H1 (cell line): ENCODE measurements around the gene IMPG2. TPM values are rescaled to one million over a fixed set of nuclear protein-coding genes. Genes with fewer than 3 reads are reported as not detected.

Experiments
- CTCF ChIA-PET: fragments of 300-600 bp; sonication (Branson Sonifier 250); formaldehyde crosslinking; loops from one replicate; lab custom pipeline; 2021; ENCODE audit not compliant: partially characterized antibody; lab: Charles Lee
- POLR2A ChIA-PET: fragments of 300-600 bp; sonication (Branson Sonifier 250); formaldehyde crosslinking; loops from one replicate; lab custom pipeline; 2021; ENCODE audit warnings: inconsistent platforms; ENCODE audit not compliant: partially characterized antibody; lab: Charles Lee
- DNase-seq, 2 experiments: peaks; one replicate each; pipeline versions ENCODE4 v3.0.0 to v3.0.0-alpha.2; 2010 to 2022; ENCODE audit warnings: low spot score in 2 of 2, low read depth in 1 of 2, mixed read lengths in 1 of 2
- FAIRE-seq: peaks from 2 replicates; lab custom pipeline; 2011; peaks lifted over from hg19 to GRCh38; lab: Jason Lieb, UNC
- H2AFZ ChIP-seq: 2 replicates; pipeline ENCODE4 v1.8.1; 2012; ENCODE audit warnings: low read length, inconsistent platforms
- H2AK5ac ChIP-seq: 2 replicates; pipeline ENCODE4 v1.6.1; 2013; ENCODE audit warnings: low read depth, low read length
- H2BK120ac ChIP-seq: replicated peaks from 2 replicates; pipeline ENCODE3; 2013; ENCODE audit warnings: low read depth, low read length, inconsistent platforms
- H2BK12ac ChIP-seq: 2 replicates; pipeline ENCODE4 v1.6.1; 2013; ENCODE audit warnings: low read depth, low read length
- H2BK15ac ChIP-seq: 2 replicates; pipeline ENCODE4 v1.6.1; 2013; ENCODE audit warnings: low read length
- H2BK20ac ChIP-seq: 2 replicates; pipeline ENCODE4 v1.6.1; 2013; ENCODE audit warnings: low read length
- H2BK5ac ChIP-seq: 2 replicates; pipeline ENCODE4 v1.6.1; 2013; ENCODE audit warnings: low read depth, low read length
- H3K14ac ChIP-seq: 2 replicates; pipeline ENCODE4 v1.6.1; 2013; ENCODE audit warnings: inconsistent platforms; ENCODE audit not compliant: insufficient read length
- H3K18ac ChIP-seq: 2 replicates; pipeline ENCODE4 v1.6.1; 2013; ENCODE audit warnings: low read length; ENCODE audit errors: extremely low read depth
- H3K23ac ChIP-seq: 2 replicates; pipeline ENCODE4 v1.6.1; 2013; ENCODE audit warnings: inconsistent platforms; ENCODE audit not compliant: insufficient read length
- H3K23me2 ChIP-seq: 2 replicates; pipeline ENCODE4 v1.6.1; 2013; ENCODE audit warnings: low read depth, low read length
- H3K27ac ChIP-seq: 2 replicates; pipeline ENCODE4 v1.6.1; 2011; ENCODE audit warnings: low read depth, low read length, inconsistent platforms
- H3K27me3 ChIP-seq, 4 experiments: replicated peaks in 1 of 4; 1 replicate in 1 of 4; 2 replicates in 3 of 4; pipeline versions ENCODE4 v1.6.1 to v1.8.1; 2011 to 2013; ENCODE audit warnings: low read length in 3 of 4, mild to moderate bottlenecking in 3 of 4, inconsistent platforms in 2 of 4, mixed read lengths in 2 of 4, moderate library complexity in 1 of 4; ENCODE audit not compliant: control insufficient read depth in 3 of 4, insufficient read depth in 3 of 4; ENCODE audit errors: extremely low read depth in 1 of 4
- H3K36me3 ChIP-seq, 4 experiments: 2 replicates each; pipeline versions ENCODE4 v1.6.1 to v1.8.1; 2011 to 2013; ENCODE audit warnings: mild to moderate bottlenecking in 4 of 4, low read length in 3 of 4, moderate library complexity in 2 of 4, control low read depth in 1 of 4, inconsistent platforms in 1 of 4; ENCODE audit not compliant: insufficient read depth in 4 of 4, control insufficient read depth in 2 of 4
- H3K4ac ChIP-seq: replicated peaks from 2 replicates; pipeline ENCODE3; 2013; ENCODE audit warnings: low read length, low read depth, mixed read lengths, inconsistent platforms; ENCODE audit not compliant: insufficient read length
- H3K4me1 ChIP-seq, 4 experiments: replicated peaks in 1 of 4; 1 replicate in 1 of 4; 2 replicates in 3 of 4; pipeline versions ENCODE4 v1.6.1 to v1.8.1; 2011 to 2013; ENCODE audit warnings: low read length in 3 of 4, inconsistent platforms in 2 of 4, mixed read lengths in 1 of 4; ENCODE audit not compliant: insufficient read depth in 4 of 4, control insufficient read depth in 3 of 4
- H3K4me2 ChIP-seq, 2 experiments: 2 replicates each; pipeline versions ENCODE4 v1.6.1 to v1.8.1; 2011 to 2013; ENCODE audit warnings: low read depth in 2 of 2, low read length in 2 of 2, control low read depth in 1 of 2, inconsistent platforms in 1 of 2, mild to moderate bottlenecking in 1 of 2; ENCODE audit not compliant: insufficient read depth in 1 of 2
- H3K4me3 ChIP-seq, 4 experiments: fragments of 200-600, 300-600 bp in 1 of 4; sonication (generic), shearing (Covaris generic), sonication (Bioruptor Twin) in 1 of 4; 2 replicates each; pipeline versions ENCODE4 v1.5.1 to v1.8.1; 2011 to 2016; ENCODE audit warnings: low read length in 4 of 4, low read depth in 3 of 4, control low read depth in 2 of 4, inconsistent platforms in 2 of 4, mild to moderate bottlenecking in 2 of 4, mixed read lengths in 1 of 4, moderate library complexity in 1 of 4; ENCODE audit not compliant: insufficient read depth in 2 of 4; ENCODE audit errors: extremely low read depth in 1 of 4
- H3K56ac ChIP-seq: replicated peaks from 2 replicates; pipeline ENCODE3; 2013; ENCODE audit warnings: low read depth, mild to moderate bottlenecking, mixed read lengths, low read length, inconsistent platforms; ENCODE audit not compliant: insufficient read length
- H3K79me1 ChIP-seq: 2 replicates; pipeline ENCODE4 v1.6.1; 2013; ENCODE audit warnings: low read depth, low read length, control low read depth
- H3K79me2 ChIP-seq, 2 experiments: 2 replicates each; pipeline versions ENCODE4 v1.6.1 to v1.8.1; 2012 to 2013; ENCODE audit warnings: low read length in 2 of 2, mild to moderate bottlenecking in 2 of 2, inconsistent platforms in 1 of 2; ENCODE audit not compliant: insufficient read depth in 2 of 2, control insufficient read depth in 1 of 2
- H3K9ac ChIP-seq, 4 experiments: replicated peaks in 1 of 4; 1 replicate in 1 of 4; 2 replicates in 3 of 4; pipeline versions ENCODE4 v1.6.1 to v1.8.1; 2011 to 2013; ENCODE audit warnings: low read depth in 3 of 4, low read length in 3 of 4, control low read depth in 2 of 4, mild to moderate bottlenecking in 2 of 4, moderate library complexity in 2 of 4, inconsistent platforms in 1 of 4; ENCODE audit errors: extremely low read depth in 1 of 4
- H3K9me3 ChIP-seq, 2 experiments: 2 replicates each; pipeline versions ENCODE4 v1.6.1 to v1.8.1; 2012 to 2013; ENCODE audit warnings: mild to moderate bottlenecking in 2 of 2, moderate library complexity in 2 of 2, control low read depth in 1 of 2, inconsistent platforms in 1 of 2, low read depth in 1 of 2, low read length in 1 of 2, mixed read lengths in 1 of 2; ENCODE audit not compliant: insufficient read depth in 2 of 2
- H4K20me1 ChIP-seq, 2 experiments: replicated peaks in 1 of 2; 2 replicates each; pipeline versions ENCODE3 to v1.8.1; 2011 to 2013; ENCODE audit warnings: inconsistent platforms in 2 of 2, low read length in 2 of 2, mild to moderate bottlenecking in 1 of 2; ENCODE audit not compliant: insufficient read depth in 2 of 2, control insufficient read depth in 1 of 2
- H4K5ac ChIP-seq: 2 replicates; pipeline ENCODE4 v1.6.1; 2013; ENCODE audit warnings: low read length, low read depth, mixed read lengths, inconsistent platforms; ENCODE audit not compliant: insufficient read length
- H4K8ac ChIP-seq: 2 replicates; pipeline ENCODE4 v1.8.0; 2013; ENCODE audit warnings: mild to moderate bottlenecking, moderate library complexity, low read length, inconsistent platforms; ENCODE audit not compliant: insufficient read depth; ENCODE audit errors: extremely low read depth
- H4K91ac ChIP-seq: replicated peaks from 2 replicates; pipeline ENCODE3; 2013; ENCODE audit warnings: low read length, mixed read lengths, inconsistent platforms; ENCODE audit not compliant: insufficient read length
- CBX5 ChIP-seq: fragments of 300-800, 300-1000 bp; sonication (generic); IDR thresholded peaks from 2 replicates; pipeline ENCODE4 v1.7.1; 2016; ENCODE audit warnings: antibody characterized with exemption, low read length, low read depth
- WGBS, 2 experiments: shearing (Covaris generic) in 1 of 2; methylation state at CpG; one replicate each; pipeline versions ENCODE4 v1.1.6 to v1.1.7; 2013 to 2015; ENCODE audit warnings: low lambda C conversion rate in 2 of 2, mixed read lengths in 2 of 2, inconsistent platforms in 1 of 2, low coverage in 1 of 2, missing lambda C conversion rate in 1 of 2; ENCODE audit not compliant: insufficient replicate concordance in 2 of 2, insufficient coverage in 1 of 2, insufficient read length in 1 of 2; ENCODE audit errors: extremely low coverage in 1 of 2, missing lambda C conversion rate in 1 of 2; 5-methylcytosine and 5-hydroxymethylcytosine counted together
- polyA plus RNA-seq, 7 experiments: library from polyadenylated mRNA; depleted of rRNA in 3 of 7; stranded (reverse) in 5 of 7; unstranded in 2 of 7; fragments of >200 nt in 5 of 7; fragments of 200-250 nt in 2 of 7; gene quantifications; 1 replicate in 5 of 7; 2 replicates in 1 of 7; 4 replicates in 1 of 7; pipeline versions ENCODE4 v1.2.1 to v1.2.3, GENCODE V29; 2011 to 2013; ENCODE audit warnings: missing spikeins in 2 of 7, mixed read lengths in 2 of 7
- total RNA-seq: library from RNA; stranded (reverse); fragmentation: NEBNext Ultra II Directional; extraction: Animal tissue kit (Norgen Biotek cat#: 25700); gene quantifications from 2 replicates; pipeline ENCODE4 v1.2.1, GENCODE V29; 2021
- TF ChIP-seq, protein P1 (sequence below): IDR thresholded peaks from 2 replicates; pipeline ENCODE4 v1.6.1; 2012; ENCODE audit warnings: inconsistent platforms

IMPG2 gene
- total and polyA plus RNA-seq, 2 of the 8 experiments (the other 6 are each of a cell fraction or from before 2014, with no cell fraction given) = 0.03 to 0.06 TPM

DNA sequence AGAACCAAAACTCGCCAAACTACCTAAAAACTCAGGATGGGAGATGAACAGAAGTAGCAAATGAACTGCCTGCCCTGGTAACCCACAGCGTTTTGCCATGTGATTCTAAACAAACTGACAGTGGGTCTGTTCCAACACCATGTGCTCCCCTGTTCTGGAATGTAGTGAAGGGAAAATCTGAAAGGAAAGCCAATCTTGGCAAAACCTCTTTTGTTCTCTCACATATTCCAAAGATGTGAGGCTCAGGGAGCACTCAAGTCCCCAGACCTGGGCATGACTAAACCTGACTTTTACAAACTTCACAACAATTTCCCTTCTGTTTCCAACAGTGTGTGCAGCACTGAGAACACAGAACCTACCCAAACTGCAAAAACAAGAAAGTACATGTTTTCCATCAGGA is 116.1 kb downstream of the IMPG2 start:
- H3K4ac ChIP-seq = no peak overlapping the region
- no peaks in the 10 kb centered on the region for H3K9me3 ChIP-seq
- no peak overlapping the region for H2BK12ac ChIP-seq
- no peaks in the 10 kb centered on the region; the same call in 1 of the 2 replicates for H3K23me2 ChIP-seq
- H3K18ac ChIP-seq = no peak overlapping the region
- H3K4me1 ChIP-seq = no peaks in the 10 kb centered on the region
- H3K36me3 ChIP-seq = no peaks in the 10 kb centered on the region
- no peak overlapping the region for H2BK15ac ChIP-seq
- 72% methylated on average over 2 of the region's 2 CpGs; no CpG with 5 or more reads in 1 of the 2 experiments for WGBS, 2 experiments
- no peak overlapping the region for H3K14ac ChIP-seq
- H4K8ac ChIP-seq = no peak overlapping the region
- H3K56ac ChIP-seq = no peak overlapping the region
- H3K79me1 ChIP-seq = no peaks in the 10 kb centered on the region
- no peak overlapping the region for H3K27ac ChIP-seq
- no peak for DNase-seq
- CTCF ChIA-PET = interaction anchor here (2.0 kb wide), 1 partner anchor 178 kb away, joined by 5 read pairs; no protein-coding TSS in a partner anchor
- no peak overlapping the region for H4K91ac ChIP-seq
- no peak overlapping the region for H3K4me2 ChIP-seq
- no peak overlapping the region for H3K23ac ChIP-seq
- POLR2A ChIA-PET = no interaction called here
- no peak overlapping the region for H2BK5ac ChIP-seq
- no peak overlapping the region for H2AK5ac ChIP-seq
- no peaks in the 10 kb centered on the region for H3K79me2 ChIP-seq
- H4K20me1 ChIP-seq = no peaks in the 10 kb centered on the region
- no peak overlapping the region for H2AFZ ChIP-seq
- no peak overlapping the region for H4K5ac ChIP-seq
- TF ChIP-seq, protein P1, sequence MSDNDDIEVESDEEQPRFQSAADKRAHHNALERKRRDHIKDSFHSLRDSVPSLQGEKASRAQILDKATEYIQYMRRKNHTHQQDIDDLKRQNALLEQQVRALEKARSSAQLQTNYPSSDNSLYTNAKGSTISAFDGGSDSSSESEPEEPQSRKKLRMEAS = 0 out of 2 replicates have a peak, but pooled peaks have one; percentile 14
- TF ChIP-seq CBX5 = no peak
- TF ChIP-seq, all 59 proteins: peak for 1
- peak; percentile 60 for FAIRE-seq
- Histone ChIP-seq H3K9ac (no peak overlapping the region), H3K4me3 (no peak overlapping the region), H2BK120ac (no peak overlapping the region), H3K27me3 (no peaks in the 10 kb centered on the region), H2BK20ac (no peak overlapping the region)
